ENCODE results near the gene S1PR4.

The S1PR4 gene

GRCh38 chr19:3140667-3141038 lies 37.9 kb upstream of the S1PR4 start:
- Histone ChIP-seq H3K27me3 (ENCODE audit: control insufficient read depth, low read length) (peaks cover 30% of the 10 kb centered on the region), H3K27ac (ENCODE audit: low read depth, low read length) (no peak overlapping the region), H3K36me3 (ENCODE audit: control insufficient read depth, low read length) (no peaks in the 10 kb centered on the region), H3K4me1 (ENCODE audit: control insufficient read depth, low read length) (no peaks in the 10 kb centered on the region), H3K9me3 (ENCODE audit: control insufficient read depth, insufficient read depth, low read length) (no peaks in the 10 kb centered on the region), H3F3A (ENCODE audit: control insufficient read depth, insufficient read depth) (no peaks in the 10 kb centered on the region), H3K4me3 (ENCODE audit: low read length) (no peak overlapping the region), H4K20me1 (ENCODE audit: control insufficient read depth, insufficient read depth, low read depth, low read length) (no peaks in the 10 kb centered on the region), H3K4me2 (ENCODE audit: low read length) (no peak overlapping the region), H3K9me2 (replicated peaks; ENCODE audit: control insufficient read depth, low read length) (no peaks in the 10 kb centered on the region), H3K79me2 (ENCODE audit: control insufficient read depth, low read length) (no peaks in the 10 kb centered on the region)
- no peak for TF ChIP-seq EZH2phosphoT487 (IDR thresholded peaks at IDR 0.05; ENCODE audit: borderline replicate concordance, low read length)
- no peak for TF ChIP-seq CTCF (IDR thresholded peaks at IDR 0.05; ENCODE audit: low read depth, low read length, poor library complexity, severe bottlenecking)

- H3F3A ChIP-seq (ENCODE audit: control insufficient read depth, insufficient read depth) = no peaks in the 10 kb centered on the region
- H3K79me2 ChIP-seq (ENCODE audit: control insufficient read depth, low read length) = no peaks in the 10 kb centered on the region
- no peak for TF ChIP-seq EZH2phosphoT487 (IDR thresholded peaks at IDR 0.05; ENCODE audit: borderline replicate concordance, low read length)
- no peak for TF ChIP-seq CTCF (IDR thresholded peaks at IDR 0.05; ENCODE audit: low read depth, low read length, poor library complexity, severe bottlenecking)
- H3K36me3 ChIP-seq (ENCODE audit: control insufficient read depth, low read length) = no peaks in the 10 kb centered on the region
- H3K4me1 ChIP-seq (ENCODE audit: control insufficient read depth, low read length) = peaks cover 7% of the 10 kb centered on the region
- H4K20me1 ChIP-seq (ENCODE audit: control insufficient read depth, insufficient read depth, low read depth, low read length) = no peaks in the 10 kb centered on the region
- H3K9me2 ChIP-seq (replicated peaks; ENCODE audit: control insufficient read depth, low read length) = no peaks in the 10 kb centered on the region
- peaks cover 16% of the 10 kb centered on the region for H3K27me3 ChIP-seq (ENCODE audit: control insufficient read depth, low read length)
- no peak overlapping the region for H3K4me3 ChIP-seq (ENCODE audit: low read length)
- no peaks in the 10 kb centered on the region for H3K9me3 ChIP-seq (ENCODE audit: control insufficient read depth, insufficient read depth, low read length)
- H3K4me2 ChIP-seq (ENCODE audit: low read length) = no peak overlapping the region
- no peak overlapping the region for H3K27ac ChIP-seq (ENCODE audit: low read depth, low read length)
Measured at GRCh38 chr19:3142292-3142670, 36.3 kb upstream of the S1PR4 start.

- no peak for TF ChIP-seq EZH2phosphoT487 (IDR thresholded peaks at IDR 0.05; ENCODE audit: borderline replicate concordance, low read length)
- TF ChIP-seq CTCF (IDR thresholded peaks at IDR 0.05; ENCODE audit: low read depth, low read length, poor library complexity, severe bottlenecking) = no peak
- H3K4me1 ChIP-seq (ENCODE audit: control insufficient read depth, low read length) = peaks cover 7% of the 10 kb centered on the region
- H3K9me2 ChIP-seq (replicated peaks; ENCODE audit: control insufficient read depth, low read length) = no peaks in the 10 kb centered on the region
- H3K27ac ChIP-seq (ENCODE audit: low read depth, low read length) = no peak overlapping the region
- no peaks in the 10 kb centered on the region for H3K79me2 ChIP-seq (ENCODE audit: control insufficient read depth, low read length)
- H3F3A ChIP-seq (ENCODE audit: control insufficient read depth, insufficient read depth) = no peaks in the 10 kb centered on the region
- H3K4me3 ChIP-seq (ENCODE audit: low read length) = no peak overlapping the region
- no peaks in the 10 kb centered on the region for H3K9me3 ChIP-seq (ENCODE audit: control insufficient read depth, insufficient read depth, low read length)
- peaks cover 16% of the 10 kb centered on the region for H3K27me3 ChIP-seq (ENCODE audit: control insufficient read depth, low read length)
- no peaks in the 10 kb centered on the region for H3K36me3 ChIP-seq (ENCODE audit: control insufficient read depth, low read length)
- no peak overlapping the region for H3K4me2 ChIP-seq (ENCODE audit: low read length)
- no peaks in the 10 kb centered on the region for H4K20me1 ChIP-seq (ENCODE audit: control insufficient read depth, insufficient read depth, low read depth, low read length)
Measured at GRCh38 chr19:3142781-3143337, 35.7 kb upstream of the S1PR4 start.

All from DOHH2 (cell line).